Fibroblast of peridontal ligament (primary cell): ENCODE data around the gene PUDP.

Source experiments
- DNase-seq: peaks from one replicate; pipeline ENCODE4 v3.0.0-alpha.2; 2010; ENCODE audit errors: extremely low read depth

PUDP gene

DNA sequence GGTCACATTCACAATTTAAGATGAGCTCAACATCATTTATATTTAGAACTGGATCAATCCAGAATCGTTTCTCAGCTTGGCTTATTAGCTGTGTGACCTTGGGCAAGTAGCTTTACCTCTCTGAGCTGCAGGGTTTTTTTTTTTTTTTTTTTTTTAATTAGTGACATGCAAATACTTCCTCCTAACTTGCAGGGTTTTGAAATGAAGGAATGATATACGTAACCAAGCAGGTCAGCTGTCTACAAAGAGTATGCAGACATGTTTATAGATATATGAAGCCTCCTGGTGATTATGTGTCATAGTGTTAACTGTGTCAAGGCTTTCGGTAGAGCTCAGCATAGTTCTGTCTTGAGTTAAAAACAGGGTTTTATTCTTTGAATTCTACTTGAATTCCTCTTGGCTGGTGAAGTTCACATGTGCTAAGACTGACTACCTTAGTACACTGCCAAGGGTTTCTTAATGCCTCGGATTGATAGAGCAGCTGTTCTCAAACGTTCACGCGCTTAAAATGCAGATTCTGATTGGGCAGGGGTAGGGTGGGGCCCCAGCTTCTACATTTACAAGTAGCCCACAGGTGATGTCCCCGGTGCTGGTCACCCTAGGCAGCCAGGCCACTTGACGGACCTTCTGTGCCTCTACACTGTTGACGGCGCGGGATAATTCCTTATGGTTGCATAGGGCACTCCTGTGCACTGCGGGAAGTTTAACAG, 1.1 kb downstream of the PUDP start:
- DNase-seq: no peak

GRCh38 chrX:7146020-7146702, 1.8 kb downstream of the PUDP start:
- no peak for DNase-seq

DNA sequence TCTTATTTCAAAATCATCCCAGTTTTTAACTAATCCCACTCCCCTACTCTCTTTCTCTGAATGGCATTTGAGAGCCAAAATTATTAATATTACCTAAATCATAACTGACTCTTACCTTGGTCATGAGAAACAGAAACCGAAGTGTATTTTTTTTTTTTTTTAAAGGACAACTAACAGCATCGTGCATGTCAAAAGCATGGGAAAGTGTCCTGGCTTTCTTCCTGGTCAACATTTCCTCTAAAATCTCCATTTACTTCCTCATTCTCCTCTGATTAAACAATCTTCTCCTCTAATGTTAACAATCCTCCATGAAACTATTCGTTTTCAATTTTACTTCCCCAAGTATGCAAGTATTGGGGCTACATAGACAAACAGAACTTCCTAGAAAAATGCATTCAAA, 2.5 kb downstream of the PUDP start:
- peak; percentile 20 for DNase-seq

GRCh38 chrX:7143941-7144525, 3.9 kb downstream of the PUDP start:
- no peak for DNase-seq

GRCh38 chrX:7143076-7143475, 4.9 kb downstream of the PUDP start:
- no peak for DNase-seq

- peak; percentile 11 for DNase-seq
Observed at GRCh38 chrX:7139202-7140081, 8.5 kb downstream of the PUDP start.

GRCh38 chrX:7134981-7135380, 13.0 kb downstream of the PUDP start:
- no peak for DNase-seq

- no peak for DNase-seq
Observed at GRCh38 chrX:7133050-7133440, 14.9 kb downstream of the PUDP start.

GRCh38 chrX:7132335-7133049, 15.5 kb downstream of the PUDP start:
- DNase-seq: peak; percentile 66

DNA sequence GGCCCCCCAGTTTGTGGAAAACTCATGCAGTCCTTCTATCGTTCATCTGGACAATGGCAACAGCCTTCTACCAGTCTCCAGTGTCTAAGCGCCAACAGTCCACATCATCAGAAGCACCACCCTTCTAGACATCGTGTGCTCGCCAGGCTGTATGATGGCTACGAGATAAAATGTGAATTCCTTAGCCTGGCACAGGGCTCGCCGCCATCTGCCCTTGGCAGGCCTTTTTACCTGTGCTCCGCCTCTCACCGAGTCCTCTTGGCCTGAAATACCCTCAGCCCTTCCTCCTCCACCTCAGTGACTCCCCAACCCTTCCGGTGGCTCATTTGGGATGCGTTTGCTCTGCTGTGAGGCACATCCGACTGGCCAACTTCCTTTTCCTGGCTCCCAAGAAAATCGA, 16.3 kb downstream of the PUDP start:
- DNase-seq: no peak

DNA sequence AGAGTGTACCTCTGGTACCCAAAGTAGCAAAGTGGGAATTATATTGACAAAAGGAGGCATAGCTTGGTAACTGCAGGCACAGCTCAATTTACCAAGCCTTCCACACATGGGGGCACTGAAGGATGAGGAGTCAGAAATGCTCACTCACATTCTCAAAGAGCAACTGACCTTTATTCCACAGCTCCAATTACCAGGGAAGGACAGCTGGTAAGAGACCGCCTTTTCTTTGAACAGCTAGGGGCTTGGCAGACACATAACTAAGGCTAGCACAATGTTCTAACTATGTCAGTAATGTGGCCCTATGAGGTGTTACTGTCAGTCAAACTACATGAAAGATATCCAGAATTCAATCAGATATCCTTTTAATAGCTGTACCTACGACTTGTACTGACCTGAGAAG, 20.9 kb downstream of the PUDP start:
- no peak for DNase-seq

DNA sequence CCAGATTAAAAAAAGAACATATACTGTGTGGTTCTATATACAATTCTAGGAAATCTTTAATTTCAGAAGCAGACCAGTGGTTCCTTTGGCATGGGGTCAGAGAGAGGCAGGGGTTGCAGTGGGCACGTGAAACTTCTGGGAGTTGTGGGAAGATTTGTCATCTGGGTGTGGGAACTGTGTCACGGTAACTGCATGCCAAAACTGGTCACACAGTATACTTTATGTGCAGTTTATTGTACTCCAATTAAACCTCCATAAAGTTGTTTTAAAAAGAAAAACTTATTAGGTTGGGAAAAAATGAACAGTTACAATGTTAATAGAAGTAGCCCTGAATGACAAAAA, 27.1 kb downstream of the PUDP start:
- DNase-seq: peak; percentile 13

DNA sequence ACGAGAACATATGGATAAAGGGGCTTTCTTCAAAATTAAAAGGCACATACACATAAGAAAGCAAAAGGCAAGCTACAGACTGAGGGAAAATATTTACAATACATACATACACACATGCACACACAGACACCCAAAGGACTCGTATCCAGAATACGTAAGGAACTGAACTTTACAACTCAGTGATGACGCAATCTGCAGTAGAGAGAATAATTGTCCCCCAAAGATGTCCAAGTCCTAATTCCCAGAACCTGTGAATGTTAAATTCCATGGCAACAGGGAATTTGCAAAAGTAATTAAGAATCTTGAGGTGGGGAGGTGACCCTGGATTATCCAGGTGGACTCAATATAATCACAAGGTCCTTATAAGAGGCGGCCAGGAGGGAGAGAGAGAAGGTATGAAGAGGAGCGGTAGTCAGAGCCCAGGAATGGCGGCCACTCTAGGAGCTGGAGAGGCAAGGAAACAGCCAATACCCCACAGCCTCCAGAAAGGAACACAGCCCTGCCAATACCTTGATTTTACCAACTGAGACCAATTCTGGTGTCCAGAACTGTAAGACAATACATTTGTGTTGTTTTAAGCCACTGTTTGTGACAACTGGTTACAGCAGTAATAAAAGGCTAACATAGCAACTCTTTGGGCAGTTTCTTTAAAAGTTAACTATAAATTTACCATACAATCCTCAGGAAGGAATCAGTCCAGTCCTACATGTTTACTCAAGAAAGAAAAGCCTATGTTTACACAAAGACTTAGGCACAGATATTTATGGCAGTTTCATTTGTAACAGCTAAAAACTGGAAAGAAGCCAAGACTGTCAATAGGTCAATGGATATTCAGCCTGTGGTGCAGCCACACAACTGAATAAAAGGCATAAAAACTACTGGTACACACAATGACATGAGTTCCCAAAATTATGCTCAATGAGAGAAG, 27.7 kb downstream of the PUDP start:
- DNase-seq: peak; percentile 43

- DNase-seq: no peak
Observed at GRCh38 chrX:7117587-7117986, 30.4 kb downstream of the PUDP start.

GRCh38 chrX:7116081-7116480, 31.9 kb downstream of the PUDP start:
- no peak for DNase-seq

DNA sequence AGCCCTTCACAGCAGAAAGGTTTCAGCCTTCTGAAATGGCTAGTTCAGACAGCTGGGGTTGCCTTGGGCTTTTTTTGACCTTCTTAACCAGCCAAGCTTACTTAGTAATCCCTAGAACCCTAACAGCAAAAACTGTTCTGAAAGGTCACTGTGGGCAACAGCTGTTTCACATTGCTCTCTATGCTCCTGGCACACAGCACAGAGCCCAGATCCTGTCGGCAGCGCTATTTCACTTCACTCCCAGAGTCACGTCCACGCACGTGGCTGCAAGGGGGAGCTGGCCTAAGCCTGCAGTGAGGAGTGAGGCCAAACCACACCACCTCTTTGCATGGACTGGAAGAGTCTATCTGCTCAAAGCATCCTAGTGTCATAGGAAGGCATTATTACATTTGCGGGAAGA, 32.4 kb downstream of the PUDP start:
- no peak for DNase-seq

GRCh38 chrX:7112071-7112470, 35.9 kb downstream of the PUDP start:
- DNase-seq: no peak

DNA sequence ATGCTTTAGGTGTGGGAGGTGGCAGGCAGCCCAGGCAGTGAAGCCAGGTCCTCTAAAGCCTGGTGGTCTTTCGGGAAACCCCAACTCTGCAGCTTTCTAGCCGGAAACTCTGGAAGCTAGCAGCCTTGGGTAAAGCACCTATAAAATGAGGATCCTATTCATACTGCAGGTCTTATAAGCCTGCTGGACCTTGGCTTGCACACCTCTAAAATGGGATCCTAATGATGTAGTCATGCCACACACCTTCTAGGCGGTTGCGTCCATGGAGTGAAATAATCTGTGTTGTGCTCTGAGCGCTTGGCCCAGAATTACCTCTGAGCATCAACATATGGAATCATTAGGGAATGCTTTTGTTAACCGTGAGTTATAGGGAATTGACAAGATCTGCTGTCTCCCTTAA, 36.4 kb downstream of the PUDP start:
- no peak for DNase-seq

GRCh38 chrX:7110821-7111276, 37.1 kb downstream of the PUDP start:
- DNase-seq: no peak
